ENCODE results near the gene MYH7B. TPM values are rescaled to one million over a fixed set of nuclear protein-coding genes. Genes with fewer than 3 reads are reported as not detected.

The MYH7B gene
- total and polyA plus RNA-seq, 2 experiments from 2014 or later: 73.2 to 112 TPM

GRCh38 chr20:34982270-34983088 lies 26.8 kb downstream of the MYH7B start:
- H3K36me3 ChIP-seq: peaks cover 4% of the 10 kb centered on the region
- no peaks in the 10 kb centered on the region for H3K27me3 ChIP-seq
- H3K9me3 ChIP-seq (ENCODE audit: low read depth): no peaks in the 10 kb centered on the region
- no peak overlapping the region for H3K4me3 ChIP-seq
- peaks cover 28% of the 10 kb centered on the region for H3K4me1 ChIP-seq (ENCODE audit: low read depth)
- no peak for DNase-seq (ENCODE audit: low read depth in 1 of 2, low spot score in 1 of 2)
- H3K27ac ChIP-seq: no peak overlapping the region
- TF ChIP-seq CTCF (IDR thresholded peaks at IDR 0.05; ENCODE audit: low read depth, low read length): no peak

GRCh38 chr20:34983089-34983820 lies 27.6 kb downstream of the MYH7B start:
- no peak overlapping the region for H3K27ac ChIP-seq
- H3K9me3 ChIP-seq (ENCODE audit: low read depth): no peaks in the 10 kb centered on the region
- peaks cover 20% of the 10 kb centered on the region for H3K4me1 ChIP-seq (ENCODE audit: low read depth)
- peaks cover 4% of the 10 kb centered on the region for H3K36me3 ChIP-seq
- H3K4me3 ChIP-seq: no peak overlapping the region
- TF ChIP-seq CTCF (IDR thresholded peaks at IDR 0.05; ENCODE audit: low read depth, low read length): no peak
- no peaks in the 10 kb centered on the region for H3K27me3 ChIP-seq
- no peak for DNase-seq (ENCODE audit: low read depth in 1 of 2, low spot score in 1 of 2)

GRCh38 chr20:34983995-34984735 lies 28.5 kb downstream of the MYH7B start:
- no peak overlapping the region for H3K4me3 ChIP-seq
- DNase-seq (ENCODE audit: low read depth in 1 of 2, low spot score in 1 of 2): no peak
- peaks cover 7% of the 10 kb centered on the region for H3K36me3 ChIP-seq
- H3K9me3 ChIP-seq (ENCODE audit: low read depth): no peaks in the 10 kb centered on the region
- TF ChIP-seq CTCF (IDR thresholded peaks at IDR 0.05; ENCODE audit: low read depth, low read length): no peak
- H3K27me3 ChIP-seq: no peaks in the 10 kb centered on the region
- H3K4me1 ChIP-seq (ENCODE audit: low read depth): peaks cover 11% of the 10 kb centered on the region
- H3K27ac ChIP-seq: no peak overlapping the region

- TF ChIP-seq CTCF (IDR thresholded peaks at IDR 0.05; ENCODE audit: low read depth, low read length): no peak
- Histone ChIP-seq H3K27ac (no peak overlapping the region), H3K27me3 (no peaks in the 10 kb centered on the region), H3K36me3 (peaks cover 12% of the 10 kb centered on the region), H3K4me1 (ENCODE audit: low read depth) (peaks cover 6% of the 10 kb centered on the region), H3K4me3 (no peak overlapping the region), H3K9me3 (ENCODE audit: low read depth) (no peaks in the 10 kb centered on the region)
- DNase-seq (ENCODE audit: low read depth in 1 of 2, low spot score in 1 of 2): no peak
Observed at GRCh38 chr20:34984756-34985261, 29.1 kb downstream of the MYH7B start.

All from cardiac muscle cell (in vitro differentiated cells and primary cell).